SU-DHL-6 (cell line): ENCODE measurements around the gene FAM227B.

Experiments
- H2AFZ ChIP-seq: fragments of 200-600 bp; sonication (generic); 2 replicates; pipeline ENCODE4 v1.6.1; 2014; ENCODE audit warnings: low read depth, mild to moderate bottlenecking, moderate library complexity, mixed read lengths, antibody characterized with exemption, low read length; ENCODE audit not compliant: severe bottlenecking
- H3F3A ChIP-seq: fragments of 200-600 bp; shearing (Covaris generic); 2 replicates; pipeline ENCODE4 v1.6.0; 2016; ENCODE audit warnings: antibody characterized with exemption, mild to moderate bottlenecking; ENCODE audit not compliant: insufficient read depth
- H3K27ac ChIP-seq: fragments of 200-600 bp; sonication (generic); 2 replicates; pipeline ENCODE4 v1.5.1; 2016; ENCODE audit warnings: low read depth, mild to moderate bottlenecking, low read length, moderate library complexity, mixed read lengths
- H3K27me3 ChIP-seq: fragments of 200-600 bp; sonication (generic), shearing (Covaris generic); 2 replicates; pipeline ENCODE4 v1.6.0; 2014; ENCODE audit warnings: mild to moderate bottlenecking, low read length
- H3K36me3 ChIP-seq: fragments of 200-600 bp; sonication (generic); 2 replicates; pipeline ENCODE4 v1.6.1; 2014; ENCODE audit warnings: mild to moderate bottlenecking, low read length, mixed read lengths
- H3K4me2 ChIP-seq: fragments of 300-600, 200-600 bp; shearing (Covaris generic), sonication (generic); 2 replicates; pipeline ENCODE4 v1.6.0; 2014; ENCODE audit warnings: low read length, low read depth, mild to moderate bottlenecking; ENCODE audit not compliant: poor library complexity, severe bottlenecking
- H3K4me3 ChIP-seq: fragments of 200-600 bp; sonication (generic); 2 replicates; pipeline ENCODE4 v1.5.1; 2014; ENCODE audit warnings: antibody characterized with exemption, low read length, mild to moderate bottlenecking, mixed read lengths; ENCODE audit not compliant: insufficient read depth, poor library complexity, severe bottlenecking
- H3K79me2 ChIP-seq: fragments of 200-600 bp; sonication (generic); 2 replicates; pipeline ENCODE4 v1.6.1; 2014; ENCODE audit warnings: mild to moderate bottlenecking, low read length, moderate library complexity; ENCODE audit not compliant: insufficient read depth
- H3K9ac ChIP-seq: fragments of 200-600 bp; sonication (generic); 2 replicates; pipeline ENCODE4 v1.7.0; 2014; ENCODE audit warnings: mild to moderate bottlenecking, low read length
- H3K9me2 ChIP-seq: fragments of 200-600 bp; sonication (generic); replicated peaks from 2 replicates; pipeline ENCODE4 v1.6.1; 2014; ENCODE audit warnings: low read length; ENCODE audit not compliant: insufficient read depth
- H3K9me3 ChIP-seq: fragments of 200-600 bp; sonication (generic); 2 replicates; pipeline ENCODE4 v1.6.1; 2014; ENCODE audit warnings: low read length, mixed read lengths; ENCODE audit not compliant: insufficient read depth
- H4K20me1 ChIP-seq: fragments of 200-600 bp; sonication (generic); 2 replicates; pipeline ENCODE4 v1.6.1; 2014; ENCODE audit warnings: low read depth, mild to moderate bottlenecking, antibody characterized with exemption, low read length, moderate library complexity, mixed read lengths
- EZH2phosphoT487 ChIP-seq: fragments of 200-600 bp; sonication (generic), shearing (Covaris generic); conservative IDR thresholded peaks from 2 replicates; pipeline ENCODE4 v1.6.1; 2018; ENCODE audit warnings: mild to moderate bottlenecking, antibody characterized with exemption, low read length, moderate library complexity, mixed read lengths
- TF ChIP-seq, protein P1 (sequence below): fragments of 200-600 bp; sonication (generic); IDR thresholded peaks from one replicate; pipeline ENCODE4 v1.5.1; 2017; ENCODE audit warnings: antibody characterized with exemption, mild to moderate bottlenecking, low read length, moderate library complexity; ENCODE audit not compliant: insufficient read depth, poor library complexity, severe bottlenecking

FAM227B gene

DNA sequence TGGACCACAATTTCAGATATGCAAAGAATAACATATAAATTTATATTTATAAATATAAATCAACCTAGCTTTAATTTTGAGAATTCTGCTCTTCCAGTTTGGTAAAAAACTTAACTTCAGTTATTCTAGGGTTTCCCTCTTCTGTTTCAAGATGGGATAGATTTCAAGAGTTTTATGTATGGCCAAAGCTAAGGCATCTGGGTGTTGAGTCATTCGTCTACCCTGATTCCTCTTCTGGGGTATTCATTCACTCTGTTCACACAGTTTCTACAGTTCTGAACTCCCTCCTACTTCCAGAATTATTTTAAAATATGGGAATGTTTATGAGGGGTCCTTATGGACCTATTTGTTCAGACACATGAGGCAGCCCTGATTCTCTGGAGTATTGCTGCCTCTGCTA, 201.8 kb downstream of the FAM227B start:
- no peaks in the 10 kb centered on the region for H3K9me3 ChIP-seq
- no peak for TF ChIP-seq EZH2phosphoT487
- TF ChIP-seq, protein P1, sequence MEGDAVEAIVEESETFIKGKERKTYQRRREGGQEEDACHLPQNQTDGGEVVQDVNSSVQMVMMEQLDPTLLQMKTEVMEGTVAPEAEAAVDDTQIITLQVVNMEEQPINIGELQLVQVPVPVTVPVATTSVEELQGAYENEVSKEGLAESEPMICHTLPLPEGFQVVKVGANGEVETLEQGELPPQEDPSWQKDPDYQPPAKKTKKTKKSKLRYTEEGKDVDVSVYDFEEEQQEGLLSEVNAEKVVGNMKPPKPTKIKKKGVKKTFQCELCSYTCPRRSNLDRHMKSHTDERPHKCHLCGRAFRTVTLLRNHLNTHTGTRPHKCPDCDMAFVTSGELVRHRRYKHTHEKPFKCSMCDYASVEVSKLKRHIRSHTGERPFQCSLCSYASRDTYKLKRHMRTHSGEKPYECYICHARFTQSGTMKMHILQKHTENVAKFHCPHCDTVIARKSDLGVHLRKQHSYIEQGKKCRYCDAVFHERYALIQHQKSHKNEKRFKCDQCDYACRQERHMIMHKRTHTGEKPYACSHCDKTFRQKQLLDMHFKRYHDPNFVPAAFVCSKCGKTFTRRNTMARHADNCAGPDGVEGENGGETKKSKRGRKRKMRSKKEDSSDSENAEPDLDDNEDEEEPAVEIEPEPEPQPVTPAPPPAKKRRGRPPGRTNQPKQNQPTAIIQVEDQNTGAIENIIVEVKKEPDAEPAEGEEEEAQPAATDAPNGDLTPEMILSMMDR = no peak
- no peaks in the 10 kb centered on the region for H3F3A ChIP-seq

DNA sequence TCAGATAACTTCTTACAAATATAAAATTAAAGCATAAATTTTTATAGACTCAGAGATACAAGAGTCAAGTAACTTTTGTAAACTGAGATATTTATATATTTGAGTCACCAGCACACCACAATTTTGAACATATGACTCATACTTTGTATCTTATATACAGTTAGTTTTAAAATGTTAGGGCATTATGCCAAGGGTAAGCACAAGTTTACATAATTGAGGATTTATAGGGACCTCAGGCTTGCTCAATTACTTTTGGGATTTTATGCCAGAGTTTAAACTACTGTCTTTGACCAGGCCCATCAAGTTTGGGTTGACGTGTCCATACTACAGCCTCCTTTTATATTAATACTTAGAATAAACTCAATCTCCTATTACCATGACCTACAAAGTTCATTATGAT, 205.0 kb downstream of the FAM227B start:
- H3K79me2 ChIP-seq = no peaks in the 10 kb centered on the region
- H3K27ac ChIP-seq = no peak overlapping the region
- no peak overlapping the region for H2AFZ ChIP-seq
- no peaks in the 10 kb centered on the region for H3K9me3 ChIP-seq
- no peaks in the 10 kb centered on the region for H4K20me1 ChIP-seq
- H3K36me3 ChIP-seq = no peaks in the 10 kb centered on the region
- no peak overlapping the region for H3K4me3 ChIP-seq
- H3K27me3 ChIP-seq = no peaks in the 10 kb centered on the region
- no peak overlapping the region for H3K4me2 ChIP-seq
- no peaks in the 10 kb centered on the region for H3F3A ChIP-seq
- TF ChIP-seq, protein P1 = no peak
- TF ChIP-seq EZH2phosphoT487 = no peak
- H3K9ac ChIP-seq = no peak overlapping the region
- H3K9me2 ChIP-seq = no peaks in the 10 kb centered on the region

More for the DNA sequence above, 201.8 kb downstream of the FAM227B start:
- Histone ChIP-seq H3K4me3 (no peak overlapping the region), H3K36me3 (no peaks in the 10 kb centered on the region), H3K27ac (no peak overlapping the region), H3K27me3 (no peaks in the 10 kb centered on the region), H2AFZ (no peak overlapping the region), H3K9ac (no peak overlapping the region), H3K4me2 (no peak overlapping the region), H4K20me1 (no peaks in the 10 kb centered on the region), H3K9me2 (no peaks in the 10 kb centered on the region), H3K79me2 (no peaks in the 10 kb centered on the region)

DNA sequence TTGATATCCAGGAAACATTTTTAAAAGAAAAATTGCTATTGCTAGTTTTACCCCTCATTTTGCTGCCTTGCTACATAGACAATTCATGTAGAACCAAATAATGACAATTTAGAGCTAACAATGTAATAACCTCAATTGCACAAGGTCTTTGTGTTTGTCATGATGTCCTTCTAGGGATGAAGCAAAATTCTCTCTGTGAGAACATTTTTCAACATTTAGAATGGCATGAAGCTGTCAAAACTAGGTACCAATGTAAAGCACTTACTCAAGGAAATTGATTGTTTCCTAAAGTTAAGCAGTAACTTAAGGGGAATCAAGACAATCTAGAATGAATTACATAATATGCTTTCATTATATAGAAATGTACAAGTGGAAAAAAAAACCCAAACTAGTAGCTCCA, 205.5 kb downstream of the FAM227B start:
- H2AFZ ChIP-seq = no peak overlapping the region
- no peaks in the 10 kb centered on the region for H3K9me2 ChIP-seq
- TF ChIP-seq, protein P1 = no peak
- H3K4me3 ChIP-seq = no peak overlapping the region
- H3K79me2 ChIP-seq = no peaks in the 10 kb centered on the region
- no peaks in the 10 kb centered on the region for H3K36me3 ChIP-seq
- H3K9ac ChIP-seq = no peak overlapping the region
- H3F3A ChIP-seq = no peaks in the 10 kb centered on the region
- H3K9me3 ChIP-seq = no peaks in the 10 kb centered on the region
- no peak overlapping the region for H3K4me2 ChIP-seq
- no peaks in the 10 kb centered on the region for H4K20me1 ChIP-seq
- H3K27ac ChIP-seq = no peak overlapping the region
- no peaks in the 10 kb centered on the region for H3K27me3 ChIP-seq

DNA sequence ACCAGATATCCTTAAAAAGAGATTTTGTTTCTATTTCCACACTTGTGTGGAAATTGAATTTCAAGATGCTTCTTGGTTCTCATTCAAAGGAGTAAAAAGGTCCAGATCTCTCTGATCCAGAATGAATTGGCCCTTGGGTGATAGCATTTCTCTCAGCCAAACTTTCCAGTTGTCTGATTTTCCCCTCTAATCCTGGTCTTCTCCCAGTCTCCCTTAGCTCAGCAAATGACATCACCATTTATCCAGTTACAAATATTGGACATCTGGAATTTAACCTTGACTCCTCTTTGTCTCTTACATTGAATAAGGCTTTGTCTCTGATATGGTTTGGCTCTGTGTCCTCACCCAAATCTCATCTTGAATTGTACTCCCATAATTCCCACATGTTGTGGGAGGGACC, 207.8 kb downstream of the FAM227B start:
- no peaks in the 10 kb centered on the region for H4K20me1 ChIP-seq
- H3K9ac ChIP-seq = no peak overlapping the region
- no peaks in the 10 kb centered on the region for H3K36me3 ChIP-seq
- no peak for TF ChIP-seq EZH2phosphoT487
- TF ChIP-seq, protein P1 = no peak
- no peaks in the 10 kb centered on the region for H3K9me2 ChIP-seq
- no peaks in the 10 kb centered on the region for H3K79me2 ChIP-seq
- no peak overlapping the region for H3K27ac ChIP-seq
- no peaks in the 10 kb centered on the region for H3K27me3 ChIP-seq
- H3K4me3 ChIP-seq = no peak overlapping the region
- H3F3A ChIP-seq = no peaks in the 10 kb centered on the region
- H3K4me2 ChIP-seq = no peak overlapping the region
- no peaks in the 10 kb centered on the region for H3K9me3 ChIP-seq
- no peak overlapping the region for H2AFZ ChIP-seq
